Uterus (tissue), 2 donors: ENCODE data around the gene ARHGAP44.

Source experiments
- POLR2A ChIP-seq, 2 donors: fragments of 450-650 bp; IDR thresholded peaks; one replicate each; pipeline ENCODE4 v1.6.1; 2016; ENCODE audit warnings: antibody characterized with exemption in 2 of 2, mild to moderate bottlenecking in 1 of 2, moderate library complexity in 1 of 2
- TF ChIP-seq, protein P1 (sequence below), 4 experiments: fragments of 200-600 bp in 2 of 4; fragments of 450-650 bp in 2 of 4; sonication (generic) in 2 of 4; IDR thresholded peaks; one replicate each; pipeline ENCODE4 v1.5.1; 2016 to 2019; ENCODE audit warnings: antibody characterized with exemption in 4 of 4, mild to moderate bottlenecking in 2 of 4, moderate library complexity in 1 of 4

DNA sequence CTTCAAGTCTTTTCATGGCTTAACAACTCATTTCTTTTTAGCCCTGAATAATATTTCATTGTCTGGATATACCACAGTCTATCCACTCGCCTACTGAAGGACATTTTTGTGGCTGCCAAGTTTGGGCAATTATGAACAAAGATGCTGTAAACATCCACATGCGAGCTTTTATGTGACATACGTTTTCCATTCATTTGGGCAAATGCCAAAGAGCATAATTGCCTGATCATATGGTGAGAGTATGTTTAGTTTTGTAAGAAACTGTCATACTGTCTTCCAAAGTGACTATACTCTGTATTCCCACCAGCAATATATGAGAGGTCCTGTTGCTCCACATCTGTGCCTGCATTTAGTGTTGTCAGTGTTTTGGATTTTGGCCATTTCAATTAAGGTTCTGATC lies 147.2 kb downstream of the ARHGAP44 start:
- TF ChIP-seq, protein P1, sequence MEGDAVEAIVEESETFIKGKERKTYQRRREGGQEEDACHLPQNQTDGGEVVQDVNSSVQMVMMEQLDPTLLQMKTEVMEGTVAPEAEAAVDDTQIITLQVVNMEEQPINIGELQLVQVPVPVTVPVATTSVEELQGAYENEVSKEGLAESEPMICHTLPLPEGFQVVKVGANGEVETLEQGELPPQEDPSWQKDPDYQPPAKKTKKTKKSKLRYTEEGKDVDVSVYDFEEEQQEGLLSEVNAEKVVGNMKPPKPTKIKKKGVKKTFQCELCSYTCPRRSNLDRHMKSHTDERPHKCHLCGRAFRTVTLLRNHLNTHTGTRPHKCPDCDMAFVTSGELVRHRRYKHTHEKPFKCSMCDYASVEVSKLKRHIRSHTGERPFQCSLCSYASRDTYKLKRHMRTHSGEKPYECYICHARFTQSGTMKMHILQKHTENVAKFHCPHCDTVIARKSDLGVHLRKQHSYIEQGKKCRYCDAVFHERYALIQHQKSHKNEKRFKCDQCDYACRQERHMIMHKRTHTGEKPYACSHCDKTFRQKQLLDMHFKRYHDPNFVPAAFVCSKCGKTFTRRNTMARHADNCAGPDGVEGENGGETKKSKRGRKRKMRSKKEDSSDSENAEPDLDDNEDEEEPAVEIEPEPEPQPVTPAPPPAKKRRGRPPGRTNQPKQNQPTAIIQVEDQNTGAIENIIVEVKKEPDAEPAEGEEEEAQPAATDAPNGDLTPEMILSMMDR (IDR thresholded peaks at IDR 0.05): no peak
- no peak for TF ChIP-seq POLR2A (IDR thresholded peaks at IDR 0.05)
